Dedifferentiated amniotic fluid mesenchymal stem cell (primary cell): Measurements from ENCODE around the gene KRTAP10-6.
"Not testable (repeated sequence)": the region's sequence is repeated elsewhere in the genome, so short reads cannot be mapped to it uniquely, and the experiment has no call there.

Source experiments
- DNase-seq: peaks from one replicate; pipeline ENCODE4 v3.0.0-alpha.2; 2016; ENCODE audit errors: extremely low spot score

KRTAP10-6 gene

DNA sequence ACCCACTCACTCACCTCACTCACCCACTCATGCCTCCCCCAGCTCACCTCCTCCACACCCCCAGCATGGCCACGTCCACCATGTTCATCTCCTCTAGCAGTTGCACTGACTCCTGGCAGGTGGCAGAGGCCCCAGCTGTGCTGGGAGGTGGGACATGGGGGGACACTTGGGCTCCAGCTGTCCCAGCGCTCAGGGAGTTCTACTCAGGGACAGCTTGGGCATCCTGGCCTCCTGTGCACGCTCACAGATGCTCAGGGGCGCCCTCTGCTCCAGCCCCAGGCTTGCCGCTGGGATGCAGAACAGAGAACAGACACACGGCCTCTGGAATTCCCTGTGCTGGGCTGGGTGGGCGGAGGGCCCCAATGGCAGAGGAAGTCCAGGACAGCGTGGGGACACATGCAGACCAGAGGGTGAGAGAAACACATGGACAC is 24.8 kb upstream of the KRTAP10-6 start:
- DNase-seq = no peak

DNA sequence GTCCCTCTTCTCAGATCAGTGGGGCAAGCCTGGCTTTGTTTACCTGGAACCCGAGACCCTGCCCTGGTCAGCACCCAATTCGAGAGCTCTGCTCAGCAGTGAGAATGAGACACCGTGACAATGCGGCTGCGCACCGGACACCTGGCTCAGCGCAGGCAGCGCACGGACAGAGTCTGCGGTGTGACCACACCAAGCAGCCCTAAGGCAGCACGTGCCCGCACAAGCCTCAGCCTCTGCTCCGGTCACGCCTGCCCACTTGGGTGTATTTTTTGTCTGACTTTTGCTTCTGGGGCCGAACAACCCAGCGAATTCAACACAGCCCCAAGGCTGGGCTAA is 24.3 kb upstream of the KRTAP10-6 start:
- DNase-seq = no peak

DNA sequence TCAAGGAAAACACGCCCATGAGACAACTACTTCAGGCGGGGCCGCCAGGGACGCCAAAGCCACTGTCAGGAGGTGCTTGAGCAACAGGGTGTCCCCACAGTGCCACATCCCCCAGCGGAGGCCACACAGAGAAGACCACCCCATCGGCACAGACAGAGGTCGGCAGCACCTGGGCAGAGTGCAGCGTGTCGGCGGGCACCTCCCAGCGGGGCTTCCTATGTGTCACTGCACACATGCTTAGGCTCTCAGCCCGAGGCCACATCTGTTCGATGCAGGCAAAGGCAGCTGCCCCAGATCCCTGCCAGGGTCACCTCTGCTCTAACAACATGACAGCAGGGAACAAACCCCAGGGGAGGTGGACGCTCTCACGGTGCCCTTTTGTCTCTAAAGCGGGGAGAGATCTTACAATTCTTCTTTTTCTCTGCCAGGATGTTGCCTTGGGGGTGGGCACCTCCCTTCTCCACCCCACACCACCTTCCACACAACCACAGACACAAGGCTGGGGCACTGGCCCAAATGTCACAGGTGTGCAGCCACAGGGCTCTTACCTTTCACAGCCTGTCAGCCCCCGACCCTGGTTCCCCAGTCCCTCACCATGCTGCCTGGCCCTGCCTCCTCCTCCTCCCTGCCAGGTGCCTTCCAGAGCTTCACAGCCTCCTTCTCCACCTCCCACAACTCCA is 23.7 kb upstream of the KRTAP10-6 start:
- DNase-seq = no peak

DNA sequence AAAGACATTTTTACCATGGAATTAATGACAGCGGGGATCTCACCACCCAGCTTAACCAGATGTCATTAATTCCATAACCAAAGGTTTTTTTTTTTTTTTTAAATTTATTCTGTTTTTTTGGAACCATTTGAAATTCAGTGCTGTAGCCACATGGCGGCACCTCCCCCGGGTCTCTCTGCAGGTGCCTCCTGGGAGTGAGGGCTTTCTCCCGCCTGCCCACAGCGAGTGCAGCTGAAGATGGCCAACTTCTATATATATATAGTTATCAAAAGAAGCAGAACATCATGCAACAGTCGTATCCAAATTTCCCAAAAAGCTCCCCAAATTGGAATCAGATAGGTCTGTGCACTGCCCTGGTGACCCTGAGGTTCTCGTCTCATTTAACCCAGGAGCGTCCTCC is 23.2 kb upstream of the KRTAP10-6 start:
- DNase-seq = no peak

DNA sequence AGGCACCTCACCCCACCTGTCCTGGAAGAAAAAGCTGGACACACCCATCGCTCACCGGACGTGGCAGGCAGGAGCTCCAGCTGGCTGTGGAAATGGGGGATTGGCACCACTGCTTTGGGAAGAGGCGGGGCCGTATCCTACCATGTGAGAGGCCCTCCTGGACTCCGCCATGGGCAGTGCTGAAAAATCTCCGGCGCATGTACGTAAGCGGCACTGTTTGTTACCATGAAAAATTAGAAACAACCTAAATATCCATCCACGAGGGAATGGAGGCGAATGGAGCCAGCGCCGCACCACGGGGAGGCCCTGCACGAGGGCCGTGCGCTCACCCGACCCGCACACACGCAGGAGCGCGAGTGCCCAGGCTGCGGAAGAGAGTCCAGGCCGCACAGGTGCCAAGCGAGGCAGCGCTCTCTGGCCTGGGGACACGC is 22.7 kb upstream of the KRTAP10-6 start:
- DNase-seq = no peak

DNA sequence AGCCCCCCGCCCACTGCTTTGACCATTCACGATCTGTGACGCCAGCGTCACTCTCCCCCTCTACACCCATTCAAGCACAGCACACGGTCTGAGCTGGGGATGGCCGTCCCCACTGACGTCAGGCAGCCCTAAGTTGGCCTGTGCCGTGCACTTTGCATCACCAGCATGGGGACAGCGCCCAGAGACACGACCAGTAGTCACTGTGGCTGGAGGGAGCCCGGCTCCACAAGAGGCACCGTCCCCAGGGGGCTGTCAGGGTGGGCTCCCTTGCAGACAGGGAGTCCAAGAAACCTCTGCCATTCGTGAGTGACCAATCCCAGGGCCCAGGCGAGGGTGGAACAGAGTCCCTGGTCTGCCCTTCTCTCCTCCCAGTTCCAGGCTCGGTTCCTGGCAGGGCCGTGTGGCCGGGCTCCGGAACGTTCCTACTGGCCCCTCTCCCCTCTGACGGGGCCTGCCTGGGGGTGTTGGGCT is 21.9 kb upstream of the KRTAP10-6 start:
- no peak for DNase-seq

DNA sequence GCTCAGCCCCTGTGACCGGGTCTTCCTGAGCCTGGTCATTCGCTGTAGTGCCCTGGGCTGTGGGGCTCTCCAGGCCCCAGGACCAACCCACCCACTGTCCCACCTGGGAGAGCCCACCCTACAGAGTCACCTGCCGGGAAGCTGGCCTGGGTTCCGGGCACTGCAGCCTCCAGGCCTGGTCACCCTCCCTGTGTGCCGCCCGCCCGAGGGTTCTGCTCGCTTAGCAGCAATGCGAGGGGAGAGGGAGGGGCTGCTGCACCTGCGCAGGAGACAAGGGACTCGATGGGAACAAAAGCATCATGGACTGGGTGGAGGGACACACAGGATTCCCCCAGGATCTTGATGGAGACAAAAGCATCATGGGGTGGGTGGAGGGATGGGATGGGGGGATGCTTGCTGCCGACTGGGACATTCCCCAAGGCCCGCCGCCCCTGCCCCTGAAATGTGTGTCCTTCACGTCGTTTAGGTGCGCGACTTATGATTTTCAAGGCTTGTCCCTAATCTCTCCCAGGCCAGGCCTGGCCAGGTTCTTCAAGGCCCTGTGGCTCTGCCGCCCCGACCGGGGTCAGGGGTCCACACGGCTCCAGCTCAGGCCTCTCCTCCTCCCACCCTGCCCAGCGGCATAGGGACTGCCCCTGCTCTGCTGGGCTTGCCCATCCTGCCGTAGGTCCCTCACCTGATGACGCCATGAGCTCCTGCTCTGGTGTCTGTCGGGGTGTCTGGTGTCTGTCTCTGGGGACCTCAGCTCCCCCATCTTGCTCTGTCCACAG is 21.3 kb upstream of the KRTAP10-6 start:
- no peak for DNase-seq

DNA sequence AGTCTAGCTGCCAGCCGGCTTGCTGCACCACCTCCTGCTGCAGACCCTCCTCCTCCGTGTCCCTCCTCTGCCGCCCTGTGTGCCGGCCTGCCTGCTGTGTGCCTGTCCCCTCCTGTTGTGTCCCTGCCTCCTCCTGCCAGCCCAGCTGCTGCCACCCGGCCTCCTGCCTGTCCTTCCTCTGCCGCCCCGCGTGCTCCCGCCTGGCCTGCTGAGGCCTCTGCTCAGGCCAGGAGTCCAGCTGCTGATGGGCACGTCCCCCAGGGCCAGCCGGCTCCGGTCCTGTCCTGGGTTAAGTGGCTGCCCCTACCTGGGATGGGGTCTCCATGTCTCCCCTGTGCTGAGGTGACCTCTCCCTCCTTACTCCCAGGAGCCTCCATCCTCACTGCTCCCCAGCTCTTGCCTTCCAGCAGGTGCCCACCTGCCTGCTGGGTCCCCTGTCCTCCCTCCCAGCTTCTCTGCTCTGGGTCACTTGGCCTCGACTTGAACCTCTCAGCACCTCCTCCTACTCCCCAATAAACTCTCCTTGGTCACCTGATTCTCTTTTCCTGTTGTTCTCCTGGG is 20.4 kb upstream of the KRTAP10-6 start:
- no peak for DNase-seq

DNA sequence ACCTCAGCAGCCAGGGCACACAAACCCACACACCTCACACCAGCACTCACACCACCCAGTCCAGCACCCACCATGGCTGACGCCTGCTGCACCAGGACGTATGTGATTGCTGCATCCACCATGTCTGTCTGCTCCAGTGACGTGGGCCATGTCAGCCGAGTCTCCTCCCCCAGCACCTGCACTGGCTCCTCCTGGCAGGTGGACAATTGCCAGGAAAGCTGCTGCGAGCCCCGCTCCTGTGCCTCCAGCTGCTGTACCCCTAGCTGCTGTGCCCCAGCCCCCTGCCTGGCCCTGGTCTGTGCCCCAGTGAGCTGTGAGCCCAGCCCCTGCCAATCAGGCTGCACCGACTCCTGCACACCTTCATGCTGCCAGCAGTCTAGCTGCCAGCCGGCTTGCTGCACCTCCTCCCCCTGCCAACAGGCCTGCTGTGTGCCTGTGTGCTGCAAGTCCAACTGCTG is 19.8 kb upstream of the KRTAP10-6 start, which contains the start of gene KRTAP10-8:
Gene KRTAP10-8, plus strand, starts transcription at position 51 of the 458 bp plus-strand sequence. Its CDS starts 22 bp downstream, at position 73.
- no peak for DNase-seq

DNA sequence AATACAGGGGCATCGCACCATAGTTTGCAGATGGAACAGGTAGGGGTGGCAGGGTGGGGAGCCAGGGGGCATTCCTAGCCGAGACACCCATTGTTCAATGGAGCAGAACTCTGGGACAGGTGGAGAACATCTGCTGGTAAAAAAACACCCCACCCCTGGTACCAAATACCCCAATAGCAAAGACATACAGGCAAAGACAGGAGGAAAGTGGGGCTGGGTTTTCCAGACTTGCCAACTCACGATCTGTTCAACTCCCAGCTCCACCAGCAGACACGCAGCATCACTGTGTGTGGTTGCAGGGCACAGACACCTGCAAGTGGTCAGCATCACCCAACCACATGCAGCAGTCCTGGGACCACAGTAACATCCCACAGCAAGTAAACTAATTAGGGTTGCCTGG is 19.2 kb upstream of the KRTAP10-6 start:
- DNase-seq = no peak

DNA sequence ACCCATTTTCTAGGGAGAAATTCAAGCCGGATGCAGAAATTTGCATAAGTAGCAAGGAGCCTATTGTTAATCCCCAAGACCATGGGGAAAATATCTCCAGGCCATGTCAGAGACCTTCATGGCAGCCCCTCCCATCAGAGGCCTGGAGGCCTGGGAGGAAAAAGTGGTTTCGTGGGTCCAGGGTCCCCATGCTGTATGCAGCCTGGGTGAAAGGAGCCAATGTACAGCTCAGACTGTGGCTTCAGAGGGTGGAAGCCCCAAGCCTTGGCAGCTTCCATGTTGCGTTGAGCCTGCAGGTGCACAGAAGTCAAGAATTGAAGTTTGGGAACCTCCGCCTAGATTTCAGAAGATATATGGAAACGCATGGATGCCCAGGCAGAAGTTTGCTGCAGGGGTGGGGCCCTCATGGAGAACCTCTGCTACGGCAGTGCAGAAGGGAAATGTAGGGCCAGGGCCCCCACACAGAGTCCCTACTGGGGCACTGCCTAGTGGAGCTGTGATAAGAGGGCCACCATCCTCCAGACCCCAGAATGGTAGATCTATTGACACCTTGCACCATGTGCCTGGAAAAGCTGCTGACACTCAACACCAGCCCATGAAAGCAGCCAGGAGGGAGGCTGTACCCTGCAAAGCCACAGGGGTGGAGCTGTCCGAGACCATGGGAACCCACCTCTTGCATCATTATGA is 18.0 kb upstream of the KRTAP10-6 start:
- not testable (repeated sequence) for DNase-seq

DNA sequence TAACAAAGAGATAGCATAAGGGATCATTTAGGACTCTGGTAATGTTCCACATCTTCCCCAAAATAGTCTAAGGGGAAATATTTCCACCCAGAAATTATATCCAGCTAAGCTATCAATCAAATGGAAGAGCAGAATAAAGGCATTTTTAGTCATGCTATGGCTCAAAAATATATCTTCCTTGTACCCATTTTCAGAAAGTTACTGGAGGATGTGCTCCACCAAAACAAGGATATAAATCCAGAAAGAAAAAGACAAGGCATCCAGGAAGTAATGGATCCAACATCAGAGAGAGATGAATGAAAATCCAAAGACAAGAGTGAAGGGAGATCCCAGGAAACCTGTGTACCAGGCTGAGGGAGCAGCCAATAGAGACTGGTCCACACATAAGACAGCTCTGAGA is 16.9 kb upstream of the KRTAP10-6 start:
- no peak for DNase-seq

DNA sequence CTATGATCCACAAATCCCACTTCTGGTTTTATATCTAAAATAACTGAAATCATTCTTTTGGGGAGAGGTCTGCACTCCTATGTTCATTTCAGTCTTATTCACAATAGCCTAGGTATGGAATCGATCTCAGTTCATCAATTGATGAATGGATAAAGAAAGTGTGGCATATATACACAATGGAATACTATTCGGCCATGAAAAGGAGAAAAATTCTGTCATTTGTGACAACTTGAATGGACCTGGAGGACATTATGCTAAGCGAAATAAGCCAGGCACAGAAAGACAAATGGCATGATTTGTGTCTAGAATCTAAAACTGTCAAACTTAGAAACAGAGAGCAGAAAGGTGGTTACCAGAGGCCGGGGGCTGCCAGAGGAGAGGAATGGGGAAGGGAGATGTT is 14.2 kb upstream of the KRTAP10-6 start:
- DNase-seq = no peak

DNA sequence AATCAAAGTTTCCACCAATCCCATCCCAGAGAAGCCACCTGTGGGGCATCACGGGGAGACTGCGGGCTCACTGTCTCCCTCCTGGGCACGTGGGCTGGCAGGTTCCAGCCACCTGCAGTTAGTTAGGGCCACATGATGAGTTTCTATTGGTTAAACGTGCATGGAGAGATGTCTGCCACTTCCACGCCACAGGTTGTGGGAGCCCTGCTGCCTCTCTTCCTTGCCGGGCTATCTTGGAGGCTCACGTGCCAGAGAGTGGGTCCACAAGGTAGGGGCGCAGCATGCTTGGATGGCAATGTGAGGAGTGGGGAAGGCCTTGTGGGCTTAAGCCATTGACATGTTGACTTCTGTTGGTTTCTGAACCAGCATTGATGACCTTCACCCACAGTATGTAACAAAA is 11.6 kb upstream of the KRTAP10-6 start:
- DNase-seq = no peak

DNA sequence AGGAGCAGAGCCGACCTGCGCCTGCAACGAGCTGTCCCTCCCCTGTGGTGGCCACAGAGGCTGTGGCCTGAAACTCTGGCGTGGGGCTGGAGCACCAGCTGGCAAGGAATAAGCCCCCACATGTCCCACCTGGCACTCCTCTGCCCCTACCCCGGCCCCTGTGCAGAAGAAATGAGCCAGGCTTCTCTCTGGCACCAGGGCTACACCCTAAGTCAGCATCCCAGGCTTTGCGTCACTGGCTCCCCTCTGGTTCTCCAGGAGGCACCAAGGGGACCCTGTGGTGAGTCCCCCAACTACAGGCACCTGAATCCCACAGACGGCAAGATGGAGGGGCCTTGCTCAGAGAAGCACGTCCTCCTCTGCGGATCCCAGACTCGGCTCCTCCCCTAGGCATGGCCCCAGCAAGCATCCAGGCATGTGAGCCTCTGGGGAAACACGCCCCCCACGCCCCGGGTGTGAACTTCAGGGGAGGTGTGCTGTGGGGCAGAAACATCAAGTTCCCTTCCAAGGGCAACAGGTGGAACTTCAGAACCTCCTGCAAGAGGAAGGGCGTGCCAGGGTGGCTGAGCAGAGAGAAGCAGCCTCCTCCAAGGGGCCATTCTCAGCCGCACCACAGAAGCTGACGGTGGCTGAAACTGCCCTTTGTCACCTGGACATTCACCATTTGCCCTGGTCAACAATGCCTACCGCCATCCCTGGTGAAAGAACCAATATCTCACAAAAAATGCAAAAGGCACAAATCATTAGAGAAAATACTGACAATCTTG is 11.0 kb upstream of the KRTAP10-6 start:
- DNase-seq = no peak

DNA sequence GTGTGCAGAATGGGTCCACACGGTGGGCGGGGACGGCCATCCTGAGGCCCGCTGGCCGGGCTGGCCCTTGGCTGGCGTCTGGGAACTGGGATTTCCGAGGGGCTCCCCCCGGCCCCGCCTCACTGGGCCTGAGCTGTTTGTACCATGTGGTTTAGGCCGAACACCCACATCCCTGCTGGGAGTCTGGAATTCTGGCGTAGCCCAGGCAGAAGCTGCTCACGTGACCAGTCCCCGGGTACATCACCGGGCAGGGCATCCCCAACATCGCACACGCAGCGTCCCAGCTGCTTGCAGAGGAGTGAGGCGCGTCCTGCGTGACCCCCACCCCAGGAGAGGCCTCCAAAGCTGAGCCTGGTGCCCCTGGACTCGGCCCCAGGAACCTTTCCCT is 10.2 kb upstream of the KRTAP10-6 start:
- no peak for DNase-seq

DNA sequence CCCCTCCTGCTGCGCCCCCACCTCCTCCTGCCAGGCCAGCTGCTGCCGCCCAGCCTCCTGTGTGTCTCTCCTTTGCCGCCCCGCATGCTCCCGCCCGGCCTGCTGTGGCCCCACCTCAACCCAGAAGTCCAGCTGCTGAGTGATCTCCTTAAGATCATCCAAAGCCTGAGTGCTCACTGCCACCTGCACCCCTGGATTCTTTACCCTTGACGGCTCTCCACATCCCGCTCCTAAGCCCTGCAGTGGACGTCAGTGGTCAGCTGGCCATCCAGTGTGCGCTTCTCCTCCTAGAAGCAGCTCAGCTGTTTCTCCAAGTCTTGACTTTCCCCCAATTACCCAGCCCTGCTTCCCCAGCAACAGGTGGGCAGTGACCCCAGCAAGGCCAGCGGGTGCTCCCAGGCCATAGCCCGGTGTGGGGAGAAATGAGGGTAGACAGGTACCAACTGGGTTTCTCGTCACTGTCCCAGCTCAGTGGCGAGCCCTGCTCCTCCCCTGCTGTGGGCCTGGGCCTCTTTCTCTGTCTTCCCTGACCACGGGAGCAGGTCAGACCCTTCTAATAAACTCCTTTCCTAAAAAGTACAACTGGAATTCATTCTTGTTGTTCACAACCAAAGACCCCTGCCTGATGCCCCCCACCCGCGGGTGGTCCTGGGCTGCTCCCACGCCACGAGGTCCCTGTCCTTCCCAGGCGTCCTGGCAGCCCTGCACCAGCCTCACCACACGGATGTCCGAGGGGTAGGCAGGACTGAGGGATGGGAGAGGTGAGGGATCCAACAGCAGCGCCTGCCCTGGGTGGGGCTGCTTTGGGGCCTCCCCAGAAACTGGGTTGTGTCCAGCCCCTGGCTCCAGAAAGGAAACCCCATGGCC is 9.5 kb upstream of the KRTAP10-6 start:
- DNase-seq = no peak

DNA sequence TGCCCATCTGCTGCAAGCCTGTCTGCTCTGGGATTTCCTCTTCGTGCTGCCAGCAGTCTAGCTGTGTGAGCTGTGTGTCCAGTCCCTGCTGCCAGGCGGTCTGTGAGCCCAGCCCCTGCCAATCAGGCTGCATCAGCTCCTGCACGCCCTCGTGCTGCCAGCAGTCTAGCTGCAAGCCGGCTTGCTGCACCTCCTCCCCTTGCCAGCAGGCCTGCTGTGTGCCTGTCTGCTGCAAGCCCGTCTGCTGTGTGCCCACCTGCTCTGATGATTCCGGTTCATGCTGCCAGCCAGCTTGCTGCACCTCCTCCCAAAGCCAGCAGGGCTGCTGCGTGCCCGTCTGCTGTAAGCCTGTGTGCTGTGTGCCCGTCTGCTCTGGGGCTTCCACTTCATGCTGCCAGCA is 8.8 kb upstream of the KRTAP10-6 start:
- DNase-seq = not testable (repeated sequence)

DNA sequence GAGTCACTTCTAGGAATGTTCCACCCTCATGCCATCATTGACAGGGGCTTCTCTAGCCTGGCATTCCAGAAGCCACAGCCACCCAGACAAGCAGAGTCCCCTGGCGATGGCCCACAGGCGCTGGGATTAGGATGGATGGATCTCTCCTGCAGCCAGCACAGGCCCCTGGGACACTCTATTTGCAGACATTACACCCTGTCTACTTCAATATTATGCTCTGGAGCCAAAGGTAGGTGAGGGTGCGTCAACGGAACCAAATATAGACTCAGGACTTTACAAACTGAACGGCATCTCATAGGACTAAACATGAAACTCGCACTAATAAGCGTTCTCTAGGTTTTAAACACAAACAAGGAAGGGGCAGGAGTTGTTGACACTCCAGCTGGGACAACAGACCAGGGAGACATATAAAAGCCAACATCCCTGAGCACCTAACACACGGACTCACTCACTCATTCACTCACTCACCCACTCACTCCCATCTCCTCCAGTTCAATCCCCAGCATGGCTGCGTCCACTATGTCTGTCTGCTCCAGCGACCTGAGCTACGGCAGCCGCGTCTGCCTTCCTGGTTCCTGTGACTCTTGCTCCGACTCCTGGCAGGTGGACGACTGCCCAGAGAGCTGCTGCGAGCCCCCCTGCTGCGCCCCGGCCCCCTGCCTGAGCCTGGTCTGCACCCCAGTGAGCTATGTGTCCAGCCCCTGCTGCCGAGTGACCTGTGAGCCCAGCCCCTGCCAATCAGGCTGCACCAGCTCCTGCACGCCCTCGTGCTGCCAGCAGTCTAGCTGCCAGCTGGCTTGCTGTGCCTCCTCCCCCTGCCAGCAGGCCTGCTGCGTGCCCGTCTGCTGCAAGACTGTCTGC is 8.0 kb upstream of the KRTAP10-6 start, which contains the start of gene KRTAP10-7:
Gene KRTAP10-7, plus strand, starts transcription at position 480 of the 861 bp plus-strand sequence. Its CDS starts 25 bp downstream, at position 505.
- not testable (repeated sequence) for DNase-seq
